IMR-90 (cell line): ENCODE data around the gene RUNX2. TPM values are rescaled to one million over a fixed set of nuclear protein-coding genes. Genes with fewer than 3 reads are reported as not detected.

ENCODE experiments used
- ATAC-seq: fragments of 200-7000 bp; cut with Tn5 transposase; 2 replicates; pipeline ENCODE4 v1.9.1; 2020; ENCODE audit warnings: low read depth, mild to moderate bottlenecking, moderate library complexity
- BruUV-seq: library from RNA; stranded (reverse); fragments of 400-500 nt; replicated peaks from 2 replicates; lab custom pipeline; 2021; lab: Mats Ljungman, UMichigan
- CTCF ChIA-PET: fragments of 300-600 bp; formaldehyde crosslinking; extraction: SDS; loops from one replicate; lab custom pipeline; 2021; ENCODE audit warnings: antibody characterized with exemption; lab: Yijun Ruan, JAX
- POLR2A ChIA-PET: fragments of 300-600 bp; sonication (Branson Sonifier 250); formaldehyde crosslinking; loops from one replicate; lab custom pipeline; 2022; ENCODE audit warnings: antibody characterized with exemption; ENCODE audit not compliant: unreplicated experiment; lab: Charles Lee
- DNase-seq: peaks from one replicate; pipeline ENCODE4 v3.0.0; 2013
- H2AFZ ChIP-seq: replicated peaks from 2 replicates; pipeline ENCODE3; 2013; ENCODE audit warnings: low read length, mild to moderate bottlenecking; ENCODE audit not compliant: poor library complexity
- H2AK5ac ChIP-seq: 2 replicates; pipeline ENCODE4 v1.6.1; 2013; ENCODE audit warnings: low read depth, low read length, inconsistent platforms
- H2AK9ac ChIP-seq: replicated peaks from 2 replicates; pipeline ENCODE3; 2013; ENCODE audit warnings: mild to moderate bottlenecking, low read depth, low read length, moderate library complexity; ENCODE audit not compliant: poor library complexity
- H2BK120ac ChIP-seq: 2 replicates; pipeline ENCODE4 v1.6.1; 2013; ENCODE audit warnings: low read depth, low read length, inconsistent platforms
- H2BK15ac ChIP-seq: 3 replicates; pipeline ENCODE4 v1.6.1; 2013; ENCODE audit warnings: low read depth, low read length, inconsistent platforms
- H2BK20ac ChIP-seq: 2 replicates; pipeline ENCODE4 v1.6.1; 2013; ENCODE audit warnings: low read depth, mild to moderate bottlenecking, inconsistent platforms, low read length, moderate library complexity
- H2BK5ac ChIP-seq: 2 replicates; pipeline ENCODE4 v1.6.1; 2013; ENCODE audit warnings: mild to moderate bottlenecking, low read depth, low read length, inconsistent platforms; ENCODE audit not compliant: poor library complexity, severe bottlenecking
- H3K14ac ChIP-seq: replicated peaks from 2 replicates; pipeline ENCODE4 v1.6.1; 2013; ENCODE audit warnings: low read depth, low read length, inconsistent platforms
- H3K18ac ChIP-seq: 2 replicates; pipeline ENCODE4 v1.6.1; 2013; ENCODE audit warnings: low read depth, low read length, control low read depth
- H3K23ac ChIP-seq: 2 replicates; pipeline ENCODE4 v1.6.1; 2013; ENCODE audit warnings: low read depth, low read length, inconsistent platforms
- H3K27ac ChIP-seq: 2 replicates; pipeline ENCODE4 v1.5.1; 2013; ENCODE audit warnings: mild to moderate bottlenecking, control low read depth, low read length; ENCODE audit not compliant: insufficient read depth
- H3K27me3 ChIP-seq: 2 replicates; pipeline ENCODE4 v1.6.1; 2013; ENCODE audit warnings: low read length; ENCODE audit not compliant: control insufficient read depth, insufficient read depth
- H3K36me3 ChIP-seq: 2 replicates; pipeline ENCODE4 v1.6.1; 2013; ENCODE audit warnings: low read length, mixed read lengths; ENCODE audit not compliant: control insufficient read depth, insufficient read depth
- H3K4ac ChIP-seq: 2 replicates; pipeline ENCODE4 v1.6.1; 2013; ENCODE audit warnings: low read depth, low read length, inconsistent platforms
- H3K4me1 ChIP-seq: 2 replicates; pipeline ENCODE4 v1.6.1; 2013; ENCODE audit warnings: low read length, mixed read lengths; ENCODE audit not compliant: control insufficient read depth, insufficient read depth
- H3K4me2 ChIP-seq: 2 replicates; pipeline ENCODE4 v1.6.1; 2013; ENCODE audit warnings: low read depth, mild to moderate bottlenecking, control low read depth, low read length, moderate library complexity
- H3K4me3 ChIP-seq: 2 replicates; pipeline ENCODE4 v1.5.1; 2013; ENCODE audit warnings: low read depth, mild to moderate bottlenecking, control low read depth, low read length, moderate library complexity; ENCODE audit not compliant: insufficient read depth
- H3K56ac ChIP-seq: 2 replicates; pipeline ENCODE4 v1.6.1; 2013; ENCODE audit warnings: low read length, inconsistent platforms; ENCODE audit not compliant: insufficient read depth; ENCODE audit errors: extremely low read depth
- H3K79me1 ChIP-seq, 2 experiments: 2 replicates each; pipeline ENCODE4 v1.6.1; 2013; ENCODE audit warnings: low read length in 2 of 2, inconsistent platforms in 1 of 2, low read depth in 1 of 2
- H3K9ac ChIP-seq: 2 replicates; pipeline ENCODE4 v1.6.1; 2013; ENCODE audit warnings: low read depth, low read length, control low read depth
- H3K9me1 ChIP-seq: 2 replicates; pipeline ENCODE4 v1.6.1; 2013; ENCODE audit warnings: low read length, inconsistent platforms; ENCODE audit not compliant: insufficient read depth
- H3K9me3 ChIP-seq: 2 replicates; pipeline ENCODE4 v1.6.1; 2013; ENCODE audit warnings: low read length; ENCODE audit not compliant: control insufficient read depth, insufficient read depth
- H4K20me1 ChIP-seq: 2 replicates; pipeline ENCODE4 v1.6.1; 2013; ENCODE audit warnings: low read length, inconsistent platforms; ENCODE audit not compliant: insufficient read depth
- H4K5ac ChIP-seq: 2 replicates; pipeline ENCODE4 v1.6.1; 2013; ENCODE audit warnings: mild to moderate bottlenecking, low read depth, low read length, control low read depth
- H4K8ac ChIP-seq, 2 experiments: 2 replicates each; pipeline ENCODE4 v1.6.1; 2013; ENCODE audit warnings: low read depth in 2 of 2, low read length in 2 of 2, control low read depth in 1 of 2, inconsistent platforms in 1 of 2
- H4K91ac ChIP-seq: 2 replicates; pipeline ENCODE4 v1.6.1; 2013; ENCODE audit warnings: low read depth, low read length, inconsistent platforms; ENCODE audit not compliant: insufficient read depth
- BHLHE40 ChIP-seq: fragments of 150-350 bp; IDR thresholded peaks from 2 replicates; pipeline ENCODE4 v1.6.1; 2016; ENCODE audit warnings: mild to moderate bottlenecking, low read depth, low read length
- CEBPB ChIP-seq: IDR thresholded peaks from 2 replicates; pipeline ENCODE4 v1.6.1; 2012; ENCODE audit warnings: low read depth, low read length, improper control_type of control experiment
- CHD1 ChIP-seq: IDR thresholded peaks from 2 replicates; pipeline ENCODE4 v1.6.1; 2012; ENCODE audit warnings: low read depth, low read length, improper control_type of control experiment
- ELK1 ChIP-seq: fragments of 150-350 bp; IDR thresholded peaks from 2 replicates; pipeline ENCODE4 v1.6.1; 2016; ENCODE audit warnings: low read depth, mild to moderate bottlenecking, low read length, moderate library complexity, borderline replicate concordance
- FOS ChIP-seq: fragments of 150-350 bp; IDR thresholded peaks from 2 replicates; pipeline ENCODE4 v1.6.1; 2016; ENCODE audit warnings: low read depth, low read length
- MAFK ChIP-seq: IDR thresholded peaks from 2 replicates; pipeline ENCODE4 v1.6.1; 2012; ENCODE audit warnings: low read depth, low read length, improper control_type of control experiment
- NFE2L2 ChIP-seq: fragments of 150-350 bp; IDR thresholded peaks from 2 replicates; pipeline ENCODE4 v1.6.1; 2016; ENCODE audit warnings: low read depth, mild to moderate bottlenecking, low read length
- RAD21 ChIP-seq: IDR thresholded peaks from 2 replicates; pipeline ENCODE4 v1.6.1; 2012; ENCODE audit warnings: low read length, improper control_type of control experiment
- SMC3 ChIP-seq: fragments of 150-350 bp; IDR thresholded peaks from 2 replicates; pipeline ENCODE4 v1.6.1; 2016; ENCODE audit warnings: low read depth, mild to moderate bottlenecking, antibody characterized with exemption, low read length, moderate library complexity
- WGBS, 2 experiments: methylation state at CpG; one replicate each; pipeline versions ENCODE4 v1.1.5 to v1.1.7; 2013; ENCODE audit warnings: missing lambda C conversion rate in 2 of 2; ENCODE audit not compliant: insufficient read length in 1 of 2; ENCODE audit errors: extremely low coverage in 2 of 2; 5-methylcytosine and 5-hydroxymethylcytosine counted together
- dilution Hi-C: fragments of 300-500 bp; cut with HindIII; formaldehyde crosslinking; loops from one replicate; pipeline ENCODE4 v1.14.3; 2018; ENCODE audit warnings: low sequenced_read_pairs; ENCODE audit not compliant: unreplicated experiment
- in situ Hi-C: fragments of 300-500 bp; cut with MboI; formaldehyde crosslinking; loops from 3 replicates; pipeline ENCODE4 v1.14.3; 2019; ENCODE audit warnings: low sequenced_read_pairs, inconsistent platforms, mixed read lengths
- intact Hi-C: fragments of 100-400 bp; cut with micrococcal nuclease; formaldehyde crosslinking; loops from 2 replicates; pipeline ENCODE4 v1.10.0; 2022
- polyA plus RNA-seq, 3 experiments: library from polyadenylated mRNA; depleted of rRNA; stranded (reverse); fragments of >200 nt; gene quantifications; 2 replicates each; pipeline ENCODE4 v1.2.3, GENCODE V29; 2012; ENCODE audit warnings: low replicate concordance in 1 of 3
- total RNA-seq: library from RNA; depleted of rRNA; stranded (reverse); fragments of >200 nt; gene quantifications from 2 replicates; pipeline ENCODE4 v1.2.3, GENCODE V29; 2012
- TF ChIP-seq, protein P1 (sequence below): fragments of 150-350 bp; IDR thresholded peaks from 2 replicates; pipeline ENCODE4 v1.6.1; 2017; ENCODE audit warnings: mild to moderate bottlenecking, antibody characterized with exemption, low read length, low read depth
- TF ChIP-seq, protein P2 (sequence below): conservative IDR thresholded peaks from 2 replicates; pipeline ENCODE4 v1.5.1; 2012; ENCODE audit warnings: mild to moderate bottlenecking, low read depth, low read length, improper control_type of control experiment

RUNX2 gene
- total and polyA plus RNA-seq, 2 of the 4 experiments (the other 2 are of a cell fraction) = 2.3 to 4.7 TPM

DNA sequence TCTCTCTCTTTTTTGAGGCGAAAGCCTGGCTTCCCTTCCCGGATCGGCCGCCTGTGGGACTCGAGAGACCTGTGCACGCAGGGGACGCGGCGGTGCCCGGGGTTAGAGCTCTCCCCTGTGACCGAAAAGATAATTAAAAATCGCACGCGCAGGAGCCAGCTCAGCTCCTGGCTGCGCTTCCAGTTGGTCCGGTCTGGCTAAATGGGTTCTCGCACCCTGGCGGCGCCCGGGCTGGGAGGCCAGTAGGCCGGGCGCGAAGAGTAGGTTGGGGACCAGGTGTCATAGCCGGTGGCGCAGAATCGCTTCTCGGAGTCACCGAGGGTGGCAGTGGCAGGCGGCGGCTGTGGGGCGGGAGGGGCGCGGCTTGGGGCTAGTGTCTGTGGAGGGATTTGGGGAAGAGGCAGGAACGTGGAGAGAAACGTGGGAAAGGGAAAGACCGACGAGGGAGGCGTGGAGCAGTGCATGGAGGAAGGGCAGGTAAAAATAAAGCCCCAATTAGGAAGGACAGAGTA is 91.5 kb downstream of the RUNX2 start:
- Histone ChIP-seq H2AK5ac (no peak overlapping the region), H3K4ac (peak overlapping the region; percentile 17; the same call in 1 of the 2 replicates), H3K4me2 (peak overlapping the region; percentile 80), H4K8ac (no peak overlapping the region; a peak in 1 of 4 replicates), H3K79me1 (peaks cover 17 to 22% of the 10 kb centered on the region in 2 experiments), H2BK5ac (no peak overlapping the region), H3K23ac (peak overlapping the region; percentile 70; the same call in 1 of the 2 replicates), H2BK15ac (peak overlapping the region; percentile 63; the same call in 1 of the 3 replicates), H4K20me1 (no peaks in the 10 kb centered on the region), H3K4me1 (peaks cover 9% of the 10 kb centered on the region), H2AFZ (peak overlapping the region; percentile 15), H3K18ac (no peak overlapping the region), H4K5ac (no peak overlapping the region), H3K27ac (no peak overlapping the region), H3K36me3 (no peaks in the 10 kb centered on the region), H2BK120ac (no peak overlapping the region), H3K4me3 (peak overlapping the region; percentile 35), H3K9ac (no peak overlapping the region; the same call in 1 of the 2 replicates), H2BK20ac (no peak overlapping the region), H3K56ac (no peak overlapping the region), H3K27me3 (no peaks in the 10 kb centered on the region), H4K91ac (no peak overlapping the region), H3K9me3 (no peaks in the 10 kb centered on the region), H3K14ac (no peak overlapping the region), H2AK9ac (no peak overlapping the region), H3K9me1 (no peaks in the 10 kb centered on the region)
- dilution Hi-C loops (no loop called here), intact Hi-C loops (loop anchor here (1.0 to 10.0 kb wide), 5 partner anchors 41 to 945 kb away; no protein-coding TSS in a partner anchor), in situ Hi-C loops (loop anchor here (5.0 to 25.0 kb wide), 4 partner anchors 293 to 935 kb away; no protein-coding TSS in a partner anchor)
- DNase-seq (no peak), ATAC-seq (no peak)
- WGBS, 2 experiments = 13% methylated on average over 6 of the region's 38 CpGs; no CpG with 5 or more reads in 1 of the 2 experiments
- ChIA-PET POLR2A (interaction anchor here (0.7 kb wide), 1 partner anchor 50 kb away, joined by 3 read pairs; no protein-coding TSS in a partner anchor), CTCF (interaction anchor here (0.7 kb wide), 1 partner anchor 105 kb away, joined by 3 read pairs; no protein-coding TSS in a partner anchor)
- no TSS peak for BruUV-seq
- TF ChIP-seq, protein P1, sequence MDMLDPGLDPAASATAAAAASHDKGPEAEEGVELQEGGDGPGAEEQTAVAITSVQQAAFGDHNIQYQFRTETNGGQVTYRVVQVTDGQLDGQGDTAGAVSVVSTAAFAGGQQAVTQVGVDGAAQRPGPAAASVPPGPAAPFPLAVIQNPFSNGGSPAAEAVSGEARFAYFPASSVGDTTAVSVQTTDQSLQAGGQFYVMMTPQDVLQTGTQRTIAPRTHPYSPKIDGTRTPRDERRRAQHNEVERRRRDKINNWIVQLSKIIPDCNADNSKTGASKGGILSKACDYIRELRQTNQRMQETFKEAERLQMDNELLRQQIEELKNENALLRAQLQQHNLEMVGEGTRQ = no peak
- TF ChIP-seq FOS (no peak), SMC3 (peak; percentile 33; the same call in 1 of the 2 replicates), ELK1 (no peak), NFE2L2 (no peak), RAD21 (peak; percentile 51), BHLHE40 (no peak), CEBPB (no peak), CHD1 (no peak), MAFK (no peak)
- TF ChIP-seq, protein P2, sequence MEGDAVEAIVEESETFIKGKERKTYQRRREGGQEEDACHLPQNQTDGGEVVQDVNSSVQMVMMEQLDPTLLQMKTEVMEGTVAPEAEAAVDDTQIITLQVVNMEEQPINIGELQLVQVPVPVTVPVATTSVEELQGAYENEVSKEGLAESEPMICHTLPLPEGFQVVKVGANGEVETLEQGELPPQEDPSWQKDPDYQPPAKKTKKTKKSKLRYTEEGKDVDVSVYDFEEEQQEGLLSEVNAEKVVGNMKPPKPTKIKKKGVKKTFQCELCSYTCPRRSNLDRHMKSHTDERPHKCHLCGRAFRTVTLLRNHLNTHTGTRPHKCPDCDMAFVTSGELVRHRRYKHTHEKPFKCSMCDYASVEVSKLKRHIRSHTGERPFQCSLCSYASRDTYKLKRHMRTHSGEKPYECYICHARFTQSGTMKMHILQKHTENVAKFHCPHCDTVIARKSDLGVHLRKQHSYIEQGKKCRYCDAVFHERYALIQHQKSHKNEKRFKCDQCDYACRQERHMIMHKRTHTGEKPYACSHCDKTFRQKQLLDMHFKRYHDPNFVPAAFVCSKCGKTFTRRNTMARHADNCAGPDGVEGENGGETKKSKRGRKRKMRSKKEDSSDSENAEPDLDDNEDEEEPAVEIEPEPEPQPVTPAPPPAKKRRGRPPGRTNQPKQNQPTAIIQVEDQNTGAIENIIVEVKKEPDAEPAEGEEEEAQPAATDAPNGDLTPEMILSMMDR = peak; percentile 28; the same call in 1 of the 2 replicates
